ENCODE data around the gene MRPS27.

MRPS27 gene

DNA sequence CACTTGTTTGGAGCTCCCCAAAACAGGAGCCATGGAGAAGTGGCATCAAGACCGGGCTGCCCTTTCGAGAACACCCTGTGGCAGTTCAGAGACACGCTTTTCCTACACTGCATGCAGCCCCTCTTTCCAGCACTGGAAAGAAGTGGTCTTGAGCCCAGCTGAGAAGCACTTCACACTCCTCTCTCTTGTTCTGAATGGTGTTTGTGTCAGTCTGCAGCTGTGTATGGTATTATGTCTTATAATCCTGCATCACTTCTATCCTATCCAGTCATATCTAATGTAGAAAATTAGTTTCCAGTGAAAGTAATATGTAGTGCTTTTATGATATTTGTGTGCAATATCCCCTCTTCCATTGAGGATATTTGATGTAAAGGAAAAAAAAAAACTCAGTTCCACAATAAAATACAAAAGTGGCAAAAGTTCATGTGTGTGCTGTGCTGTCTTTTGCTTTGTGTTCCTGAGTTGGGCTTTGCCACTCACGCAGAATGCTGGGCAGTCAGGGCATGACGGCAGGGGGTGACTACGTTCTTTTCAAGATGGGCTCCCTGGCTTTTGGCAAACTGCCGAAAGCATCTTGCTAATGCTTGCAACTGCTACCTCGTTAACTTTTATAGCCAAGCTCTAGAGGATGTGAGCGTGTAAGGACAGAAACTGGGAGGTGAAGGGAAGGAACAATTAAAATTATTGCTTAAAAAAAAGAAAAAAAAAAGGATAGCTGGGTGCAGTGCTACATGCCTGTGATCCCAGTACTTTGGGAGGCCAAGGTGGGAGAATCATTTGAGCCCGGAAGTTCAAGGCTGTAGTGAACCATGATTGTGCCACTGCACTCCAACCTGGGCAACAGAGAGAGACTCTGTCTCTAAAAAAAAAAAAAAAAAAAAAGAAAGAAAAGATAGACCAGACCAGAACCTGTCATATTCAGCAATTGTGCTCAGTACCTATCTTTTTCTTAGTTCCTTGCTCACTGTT lies 110.6 kb downstream of the MRPS27 start:
- no peak overlapping the region for H3K4me3 ChIP-seq (ENCODE audit: low read length)
- peak; percentile 29 for DNase-seq (ENCODE audit: low read depth)
- TF ChIP-seq, protein P1, sequence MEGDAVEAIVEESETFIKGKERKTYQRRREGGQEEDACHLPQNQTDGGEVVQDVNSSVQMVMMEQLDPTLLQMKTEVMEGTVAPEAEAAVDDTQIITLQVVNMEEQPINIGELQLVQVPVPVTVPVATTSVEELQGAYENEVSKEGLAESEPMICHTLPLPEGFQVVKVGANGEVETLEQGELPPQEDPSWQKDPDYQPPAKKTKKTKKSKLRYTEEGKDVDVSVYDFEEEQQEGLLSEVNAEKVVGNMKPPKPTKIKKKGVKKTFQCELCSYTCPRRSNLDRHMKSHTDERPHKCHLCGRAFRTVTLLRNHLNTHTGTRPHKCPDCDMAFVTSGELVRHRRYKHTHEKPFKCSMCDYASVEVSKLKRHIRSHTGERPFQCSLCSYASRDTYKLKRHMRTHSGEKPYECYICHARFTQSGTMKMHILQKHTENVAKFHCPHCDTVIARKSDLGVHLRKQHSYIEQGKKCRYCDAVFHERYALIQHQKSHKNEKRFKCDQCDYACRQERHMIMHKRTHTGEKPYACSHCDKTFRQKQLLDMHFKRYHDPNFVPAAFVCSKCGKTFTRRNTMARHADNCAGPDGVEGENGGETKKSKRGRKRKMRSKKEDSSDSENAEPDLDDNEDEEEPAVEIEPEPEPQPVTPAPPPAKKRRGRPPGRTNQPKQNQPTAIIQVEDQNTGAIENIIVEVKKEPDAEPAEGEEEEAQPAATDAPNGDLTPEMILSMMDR (conservative IDR thresholded peaks at IDR 0.05; ENCODE audit: low read depth, low read length): peak; percentile 10

DNA sequence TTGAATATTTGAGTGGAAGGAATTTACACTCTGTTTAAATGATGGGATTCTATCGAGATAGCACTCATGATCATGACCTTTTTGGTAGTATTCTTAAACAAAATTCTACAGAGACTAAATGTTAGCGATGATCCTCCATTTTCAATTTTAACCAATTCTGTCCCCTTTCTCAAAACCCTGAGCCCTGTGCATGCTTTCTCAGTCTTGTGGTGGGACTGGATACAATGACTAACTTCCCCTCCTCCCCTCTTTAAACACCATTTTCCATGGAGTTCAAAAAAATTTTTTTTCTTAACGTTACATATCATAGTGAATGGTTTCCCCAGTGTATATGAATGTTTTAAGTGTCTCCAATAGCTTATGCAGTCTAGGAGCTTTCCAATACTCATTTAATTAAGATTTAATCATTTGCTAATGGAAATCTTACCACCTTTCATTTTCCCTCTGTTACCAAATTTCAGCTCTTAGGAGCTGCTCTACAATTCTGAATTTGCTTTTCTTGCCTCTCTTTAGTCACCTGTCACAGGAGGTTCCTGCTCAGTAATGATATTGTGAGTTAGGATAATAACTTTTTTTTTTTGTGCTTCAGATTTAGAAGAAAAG lies 111.6 kb downstream of the MRPS27 start:
- H3K4me3 ChIP-seq (ENCODE audit: low read length): no peak overlapping the region
- TF ChIP-seq, protein P1 (conservative IDR thresholded peaks at IDR 0.05; ENCODE audit: low read depth, low read length): no peak
- DNase-seq (ENCODE audit: low read depth): no peak

DNA sequence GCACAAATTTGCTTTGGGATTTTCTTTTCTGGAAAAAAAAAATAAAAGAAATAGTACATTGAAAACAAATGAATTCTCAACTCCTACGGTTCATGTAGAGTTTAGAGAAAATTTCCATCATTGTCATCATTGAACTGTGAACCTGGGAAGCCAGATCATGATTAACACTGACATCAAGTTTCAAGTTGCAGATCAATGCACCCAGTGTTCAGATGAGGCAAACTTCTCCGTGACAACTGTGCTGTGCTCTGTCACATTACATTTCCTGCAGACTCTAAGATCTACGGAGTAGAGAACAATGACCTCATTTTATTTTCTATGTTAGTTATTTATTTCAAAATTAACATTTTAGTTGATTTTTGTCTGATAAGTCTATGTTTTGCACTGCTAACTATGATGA lies 113.0 kb downstream of the MRPS27 start:
- H3K4me3 ChIP-seq (ENCODE audit: low read length): no peak overlapping the region
- DNase-seq (ENCODE audit: low read depth): no peak
- TF ChIP-seq, protein P1 (conservative IDR thresholded peaks at IDR 0.05; ENCODE audit: low read depth, low read length): no peak

DNA sequence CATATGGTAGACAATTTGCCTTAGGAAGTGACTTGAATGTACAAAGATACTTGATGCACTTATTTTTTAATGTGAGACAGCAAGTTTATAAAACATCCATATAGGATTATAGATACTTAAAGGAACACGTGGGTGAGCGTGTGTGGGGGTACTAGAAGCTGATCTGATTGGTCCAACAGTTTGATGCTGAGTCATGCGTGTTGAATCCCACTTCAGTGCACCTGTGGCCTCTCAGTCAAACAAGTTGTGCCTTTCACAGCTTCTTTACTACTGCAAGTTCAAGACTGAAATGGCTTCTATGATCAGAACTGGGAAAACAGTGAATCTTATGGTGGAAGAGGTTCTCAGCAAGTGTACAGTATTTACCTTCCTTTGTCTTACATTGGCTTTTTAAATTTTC lies 113.9 kb downstream of the MRPS27 start:
- H3K4me3 ChIP-seq (ENCODE audit: low read length): no peak overlapping the region
- TF ChIP-seq, protein P1 (conservative IDR thresholded peaks at IDR 0.05; ENCODE audit: low read depth, low read length): no peak
- no peak for DNase-seq (ENCODE audit: low read depth)

DNA sequence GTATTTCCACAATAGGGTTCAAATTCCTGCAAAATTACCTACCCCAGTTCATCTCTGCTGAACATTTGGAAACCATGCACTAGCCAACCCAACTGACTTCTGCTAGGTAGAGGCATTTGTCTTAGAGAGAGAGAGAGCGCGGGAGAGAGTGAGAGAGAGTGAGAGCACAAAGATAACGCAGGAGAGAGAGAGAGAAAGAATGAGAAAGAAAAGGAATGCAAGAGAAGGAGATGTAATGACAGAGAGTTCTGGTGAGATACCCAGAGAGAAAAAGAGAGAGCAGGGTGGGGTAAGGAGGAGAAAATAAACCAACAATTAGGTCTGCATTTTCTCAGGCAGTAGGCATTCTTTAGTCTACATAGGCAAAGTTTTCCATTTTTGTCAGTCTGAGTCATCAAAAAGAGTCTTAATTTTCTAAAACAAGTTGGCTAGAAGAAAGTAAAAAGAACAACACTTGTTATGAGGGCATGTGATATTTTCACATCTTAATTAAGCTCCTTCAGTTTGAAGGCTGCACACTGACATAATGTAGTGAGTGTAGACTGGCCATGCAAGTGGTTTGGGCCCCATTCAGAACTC lies 114.5 kb downstream of the MRPS27 start:
- TF ChIP-seq, protein P1 (conservative IDR thresholded peaks at IDR 0.05; ENCODE audit: low read depth, low read length): no peak
- DNase-seq (ENCODE audit: low read depth): no peak
- H3K4me3 ChIP-seq (ENCODE audit: low read length): no peak overlapping the region

DNA sequence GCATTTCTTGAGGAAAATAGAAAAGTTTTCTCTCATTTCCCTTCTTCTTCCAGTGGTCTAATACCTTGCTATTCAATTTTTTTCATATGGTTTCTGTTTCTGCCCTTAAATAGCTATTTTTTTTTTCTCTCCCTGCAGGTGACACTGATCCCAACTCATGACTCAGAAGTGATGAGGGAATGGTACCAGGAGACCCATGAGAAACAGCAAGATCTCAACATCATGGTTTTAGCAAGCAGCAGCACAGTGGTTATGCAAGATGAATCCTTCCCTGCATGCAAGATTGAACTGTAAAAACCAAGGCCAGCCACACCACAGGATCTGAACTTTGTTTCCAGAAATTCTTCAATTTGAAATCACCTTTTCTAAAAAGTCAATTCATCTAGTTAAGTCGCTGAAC lies 115.1 kb downstream of the MRPS27 start:
- no peak for DNase-seq (ENCODE audit: low read depth)
- no peak overlapping the region for H3K4me3 ChIP-seq (ENCODE audit: low read length)
- TF ChIP-seq, protein P1 (conservative IDR thresholded peaks at IDR 0.05; ENCODE audit: low read depth, low read length): no peak
